BLaER1 (cell line): ENCODE data around the gene KIAA1217.
A peak's percentile ranks its signal among the peaks of the same experiment; 100 is the strongest.
"Not testable (repeated sequence)": the region's sequence is repeated elsewhere in the genome, so short reads cannot be mapped to it uniquely, and the experiment has no call there.

Experiments
- H3K27ac ChIP-seq: shearing (Covaris generic); formaldehyde crosslinking; 2 replicates; pipeline ENCODE4 v1.8.1; 2022
- H3K27me3 ChIP-seq: shearing (Covaris generic); formaldehyde crosslinking; 2 replicates; pipeline ENCODE4 v1.8.1; 2022
- H3K36me3 ChIP-seq: shearing (Covaris generic); formaldehyde crosslinking; 2 replicates; pipeline ENCODE4 v1.8.1; 2022
- H3K4me1 ChIP-seq: shearing (Covaris generic); formaldehyde crosslinking; 2 replicates; pipeline ENCODE4 v1.8.1; 2022
- H3K4me2 ChIP-seq: shearing (Covaris generic); formaldehyde crosslinking; 2 replicates; pipeline ENCODE4 v1.8.1; 2022
- H3K4me3 ChIP-seq: shearing (Covaris generic); formaldehyde crosslinking; 2 replicates; pipeline ENCODE4 v1.8.1; 2022
- H3K9ac ChIP-seq: shearing (Covaris generic); formaldehyde crosslinking; 2 replicates; pipeline ENCODE4 v1.8.1; 2022
- H3K9me3 ChIP-seq: shearing (Covaris generic); formaldehyde crosslinking; 2 replicates; pipeline ENCODE4 v1.8.1; 2022
- H4K20me1 ChIP-seq: shearing (Covaris generic); formaldehyde crosslinking; 2 replicates; pipeline ENCODE4 v1.8.1; 2022
- Cebpa-rat ChIP-seq: shearing (Covaris generic); IDR thresholded peaks from 2 replicates; pipeline ENCODE4 v1.8.1; 2022

Gene KIAA1217

DNA sequence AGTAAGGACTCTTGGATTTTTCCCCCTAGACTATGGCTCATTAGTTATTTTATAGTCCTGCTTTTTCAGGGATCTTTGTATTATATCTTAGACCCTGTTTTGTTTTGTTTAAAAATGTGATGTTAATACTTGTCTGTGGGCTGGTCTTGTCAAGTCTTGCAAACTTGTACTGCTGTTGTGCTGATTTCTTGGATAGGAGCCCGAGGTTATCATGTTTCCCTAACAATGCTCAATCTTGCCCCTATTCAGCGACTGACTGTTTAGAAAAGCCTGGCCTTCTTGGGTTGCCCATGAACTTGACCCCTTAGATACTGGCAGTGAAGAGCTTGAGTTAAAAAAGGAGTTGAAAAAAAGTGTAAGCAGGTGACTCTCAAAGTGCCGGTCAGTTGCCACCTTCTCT is 115.7 kb downstream of the KIAA1217 start:
- H3K9ac ChIP-seq = no peak overlapping the region
- H3K36me3 ChIP-seq = peaks cover 5% of the 10 kb centered on the region; the same call in 1 of the 2 replicates
- H3K4me2 ChIP-seq = no peak overlapping the region
- H3K4me3 ChIP-seq = no peak overlapping the region
- no peak for TF ChIP-seq Cebpa-rat
- no peaks in the 10 kb centered on the region for H4K20me1 ChIP-seq
- H3K27me3 ChIP-seq = no peaks in the 10 kb centered on the region
- no peak overlapping the region for H3K27ac ChIP-seq
- H3K4me1 ChIP-seq = peaks cover 9% of the 10 kb centered on the region; the same call in 1 of the 2 replicates
- peaks cover 21% of the 10 kb centered on the region for H3K9me3 ChIP-seq

DNA sequence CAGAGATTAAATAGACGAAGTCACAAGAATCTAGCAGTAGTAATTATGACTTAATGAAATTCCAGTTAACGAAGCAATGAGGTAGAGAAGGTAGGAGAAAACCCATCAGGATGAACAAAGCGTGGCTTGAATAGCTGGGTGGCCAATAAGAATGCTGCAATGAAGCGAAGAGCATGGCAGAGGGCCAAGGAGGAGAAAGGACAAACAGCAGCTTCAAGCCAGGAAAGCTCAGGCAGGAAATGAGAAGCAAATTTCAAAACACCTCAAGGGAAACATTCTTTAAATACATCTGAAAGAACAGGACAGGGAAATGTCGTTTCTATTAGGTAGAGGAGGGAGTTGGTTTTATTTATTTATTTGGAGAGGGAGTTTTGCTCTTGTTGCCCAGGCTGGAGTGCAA is 122.5 kb downstream of the KIAA1217 start:
- H3K4me2 ChIP-seq = no peak overlapping the region
- no peaks in the 10 kb centered on the region for H4K20me1 ChIP-seq
- no peak overlapping the region for H3K4me3 ChIP-seq
- peaks cover 7% of the 10 kb centered on the region; the same call in 1 of the 2 replicates for H3K4me1 ChIP-seq
- no peak for TF ChIP-seq Cebpa-rat
- no peak overlapping the region for H3K27ac ChIP-seq
- H3K27me3 ChIP-seq = no peaks in the 10 kb centered on the region
- peaks cover 17% of the 10 kb centered on the region for H3K9me3 ChIP-seq
- H3K9ac ChIP-seq = no peak overlapping the region
- peaks cover 5% of the 10 kb centered on the region; the same call in 1 of the 2 replicates for H3K36me3 ChIP-seq

DNA sequence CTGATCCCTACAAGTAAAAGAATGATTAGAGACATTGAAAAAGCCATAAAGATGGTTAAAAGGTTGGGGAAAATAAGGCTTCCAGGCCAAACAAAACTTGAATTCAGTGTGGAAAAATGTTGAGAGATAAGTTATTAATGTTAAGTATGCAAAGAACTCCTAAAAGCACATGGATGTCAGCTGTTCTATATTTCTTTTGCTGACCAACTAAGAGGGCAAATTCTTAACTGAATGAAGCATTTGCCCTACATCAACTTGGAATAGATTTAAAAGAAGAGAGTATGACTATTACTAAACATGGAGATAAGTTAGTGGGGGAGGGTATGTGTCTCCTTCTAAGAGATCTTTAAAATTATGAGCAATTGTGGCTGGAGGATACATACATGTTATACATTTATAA is 124.8 kb downstream of the KIAA1217 start:
- no peak for TF ChIP-seq Cebpa-rat
- no peaks in the 10 kb centered on the region for H3K27me3 ChIP-seq
- H3K4me3 ChIP-seq = no peak overlapping the region
- H3K9ac ChIP-seq = no peak overlapping the region
- H4K20me1 ChIP-seq = no peaks in the 10 kb centered on the region
- H3K4me1 ChIP-seq = peaks cover 7% of the 10 kb centered on the region; the same call in 1 of the 2 replicates
- no peaks in the 10 kb centered on the region for H3K36me3 ChIP-seq
- H3K9me3 ChIP-seq = no peaks in the 10 kb centered on the region
- no peak overlapping the region for H3K4me2 ChIP-seq
- no peak overlapping the region for H3K27ac ChIP-seq

DNA sequence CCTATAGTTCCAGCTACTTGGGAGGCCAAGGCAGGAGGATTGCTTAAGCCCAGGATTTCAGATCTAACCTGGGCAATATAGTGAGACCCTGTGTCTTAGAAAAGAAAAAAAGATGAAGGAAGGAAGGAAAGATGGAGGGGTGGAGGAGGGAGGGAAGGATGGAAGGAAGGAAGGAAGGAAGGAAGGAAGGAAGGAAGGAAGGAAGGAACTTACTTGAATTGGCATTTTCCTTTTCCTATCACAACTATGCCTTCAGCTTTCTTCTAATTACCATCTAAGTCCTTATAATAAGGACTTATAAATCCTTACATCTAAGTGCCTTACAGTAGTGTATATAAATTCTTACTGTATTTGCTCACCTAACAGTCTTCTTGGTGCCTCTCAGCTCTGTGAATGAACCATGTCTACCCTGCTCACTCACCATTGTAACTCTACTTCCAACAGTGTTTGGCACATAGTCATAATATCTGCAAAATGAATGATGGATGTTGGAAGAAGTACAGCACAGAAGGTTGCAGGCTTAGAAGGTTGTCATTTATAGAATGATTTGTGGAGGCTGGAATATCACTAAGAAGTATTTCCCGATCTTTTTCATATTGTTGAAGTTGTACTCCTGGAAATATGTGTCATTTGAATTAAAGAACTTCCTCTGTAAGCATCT is 125.5 kb downstream of the KIAA1217 start:
- Histone ChIP-seq H3K9me3 (no peaks in the 10 kb centered on the region), H3K9ac (no peak overlapping the region), H3K4me1 (peaks cover 7% of the 10 kb centered on the region; the same call in 1 of the 2 replicates), H3K36me3 (no peaks in the 10 kb centered on the region), H4K20me1 (no peaks in the 10 kb centered on the region), H3K27ac (no peak overlapping the region), H3K4me3 (no peak overlapping the region), H3K4me2 (no peak overlapping the region), H3K27me3 (no peaks in the 10 kb centered on the region)
- no peak for TF ChIP-seq Cebpa-rat

DNA sequence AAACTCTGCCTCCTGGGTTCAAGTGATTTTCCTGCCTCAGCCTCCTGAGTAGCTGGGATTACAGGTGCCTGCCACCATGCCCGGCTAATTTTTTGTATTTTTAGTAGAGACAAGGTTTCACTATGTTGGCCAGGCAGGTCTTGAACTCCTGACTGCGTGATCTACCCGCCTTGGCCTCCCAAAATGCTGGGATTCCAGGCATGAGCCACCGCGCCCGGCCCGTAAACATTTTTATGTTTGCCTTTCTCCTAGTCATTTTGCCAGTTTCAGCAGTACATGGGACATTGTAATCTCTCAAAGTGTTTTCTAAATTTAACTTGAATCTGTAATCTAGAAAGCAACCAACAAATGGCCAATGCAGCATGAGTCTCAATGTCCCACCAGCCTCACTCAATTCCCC is 128.8 kb downstream of the KIAA1217 start:
- H3K4me1 ChIP-seq, H3K36me3 ChIP-seq, H3K9ac ChIP-seq, H3K27me3 ChIP-seq, H3K4me2 ChIP-seq, H3K9me3 ChIP-seq, H3K27ac ChIP-seq, H4K20me1 ChIP-seq, H3K4me3 ChIP-seq: not testable (repeated sequence)

DNA sequence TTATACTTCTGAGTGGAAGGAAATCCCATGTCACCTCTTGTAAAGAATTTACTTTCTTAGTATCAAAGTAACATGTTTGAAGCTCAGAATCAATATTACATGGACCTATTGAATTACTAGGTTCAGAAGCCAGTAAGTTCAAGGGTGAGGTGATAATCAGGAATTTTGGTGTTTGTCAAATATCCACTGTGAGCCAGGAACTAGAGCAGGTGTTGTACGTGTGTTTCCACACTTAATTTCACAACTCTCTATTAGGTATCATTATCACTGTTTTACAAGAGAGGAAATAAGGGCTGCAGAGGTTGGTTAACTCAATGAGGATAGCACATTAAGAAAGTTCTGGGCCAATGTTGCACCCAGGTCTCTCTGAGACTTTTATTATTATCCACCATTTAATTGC is 130.4 kb downstream of the KIAA1217 start:
- no peak for TF ChIP-seq Cebpa-rat
- Histone ChIP-seq H3K9me3 (no peaks in the 10 kb centered on the region), H3K27me3 (no peaks in the 10 kb centered on the region), H3K4me2 (no peak overlapping the region), H3K36me3 (no peaks in the 10 kb centered on the region), H3K4me1 (peaks cover 11% of the 10 kb centered on the region), H3K27ac (no peak overlapping the region), H4K20me1 (no peaks in the 10 kb centered on the region), H3K9ac (no peak overlapping the region), H3K4me3 (no peak overlapping the region)

DNA sequence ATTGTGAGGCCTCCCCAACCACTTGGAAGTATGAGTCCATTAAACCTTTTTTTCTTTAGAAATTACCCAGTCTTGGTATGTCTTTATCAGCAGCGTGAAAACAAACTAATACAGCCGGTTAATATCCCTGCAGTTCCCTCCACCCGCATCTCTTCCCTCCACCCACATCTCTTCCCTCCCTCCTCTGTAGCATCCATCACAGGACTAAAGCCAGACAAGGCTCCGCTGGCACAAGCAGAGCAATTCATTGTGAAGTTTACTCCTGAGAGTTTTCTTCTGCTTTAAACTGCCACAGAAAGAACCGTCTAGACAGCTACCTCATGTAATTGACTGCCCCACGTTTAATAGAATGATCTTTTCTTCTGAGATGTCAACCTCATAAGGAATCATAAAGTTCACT is 131.5 kb downstream of the KIAA1217 start:
- Histone ChIP-seq H3K27me3 (no peaks in the 10 kb centered on the region), H3K4me1 (peaks cover 18% of the 10 kb centered on the region), H3K9me3 (no peaks in the 10 kb centered on the region), H3K4me3 (no peak overlapping the region), H4K20me1 (no peaks in the 10 kb centered on the region), H3K36me3 (no peaks in the 10 kb centered on the region), H3K27ac (no peak overlapping the region), H3K4me2 (no peak overlapping the region), H3K9ac (no peak overlapping the region)
- no peak for TF ChIP-seq Cebpa-rat

DNA sequence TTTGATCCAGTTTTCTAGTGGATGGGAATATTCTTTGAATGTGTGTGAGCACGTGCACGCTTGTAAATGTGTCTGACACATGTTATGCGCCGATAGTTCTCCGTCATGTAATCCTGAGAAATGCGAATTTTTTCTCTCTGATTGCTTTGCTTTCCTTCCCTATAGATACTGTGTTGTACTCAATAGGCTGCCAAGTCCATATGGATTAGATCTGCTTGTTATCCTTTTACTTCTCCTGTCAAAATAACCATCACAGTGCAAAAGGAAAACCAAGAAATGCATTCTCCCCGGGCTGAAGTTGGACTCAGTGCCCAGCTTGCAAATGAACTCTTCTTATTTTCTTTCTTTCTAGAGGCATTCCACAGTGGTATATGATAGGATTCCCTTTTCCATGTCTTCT is 131.9 kb downstream of the KIAA1217 start:
- Histone ChIP-seq H3K27ac (no peak overlapping the region), H3K27me3 (no peaks in the 10 kb centered on the region), H3K4me1 (peaks cover 18% of the 10 kb centered on the region), H3K9ac (no peak overlapping the region), H3K36me3 (no peaks in the 10 kb centered on the region), H3K9me3 (no peaks in the 10 kb centered on the region), H3K4me2 (no peak overlapping the region), H4K20me1 (no peaks in the 10 kb centered on the region), H3K4me3 (no peak overlapping the region)
- TF ChIP-seq Cebpa-rat = no peak

DNA sequence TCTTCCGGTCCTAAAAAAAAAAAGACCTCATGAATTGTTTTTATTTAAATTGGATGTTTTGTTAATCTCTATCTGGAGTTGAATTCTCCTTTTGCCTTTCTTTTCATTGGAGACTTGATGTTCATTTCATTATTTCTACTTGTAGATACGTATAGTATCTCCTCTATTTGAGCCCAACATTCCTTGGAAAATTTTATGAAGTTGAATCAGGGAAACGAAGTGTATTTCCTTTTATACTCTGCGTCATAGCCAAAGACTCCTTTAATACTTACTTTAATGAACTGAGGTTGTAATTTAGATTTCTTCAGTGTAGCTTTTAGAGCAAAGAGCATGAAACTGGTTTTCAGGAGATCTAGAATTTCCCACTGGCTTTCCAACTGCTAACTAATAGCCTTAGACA is 132.4 kb downstream of the KIAA1217 start:
- peaks cover 18% of the 10 kb centered on the region for H3K4me1 ChIP-seq
- H3K9ac ChIP-seq = no peak overlapping the region
- H3K27me3 ChIP-seq = no peaks in the 10 kb centered on the region
- H3K9me3 ChIP-seq = no peaks in the 10 kb centered on the region
- no peaks in the 10 kb centered on the region for H3K36me3 ChIP-seq
- no peak overlapping the region for H3K4me2 ChIP-seq
- no peak for TF ChIP-seq Cebpa-rat
- no peaks in the 10 kb centered on the region for H4K20me1 ChIP-seq
- H3K4me3 ChIP-seq = no peak overlapping the region
- H3K27ac ChIP-seq = no peak overlapping the region

DNA sequence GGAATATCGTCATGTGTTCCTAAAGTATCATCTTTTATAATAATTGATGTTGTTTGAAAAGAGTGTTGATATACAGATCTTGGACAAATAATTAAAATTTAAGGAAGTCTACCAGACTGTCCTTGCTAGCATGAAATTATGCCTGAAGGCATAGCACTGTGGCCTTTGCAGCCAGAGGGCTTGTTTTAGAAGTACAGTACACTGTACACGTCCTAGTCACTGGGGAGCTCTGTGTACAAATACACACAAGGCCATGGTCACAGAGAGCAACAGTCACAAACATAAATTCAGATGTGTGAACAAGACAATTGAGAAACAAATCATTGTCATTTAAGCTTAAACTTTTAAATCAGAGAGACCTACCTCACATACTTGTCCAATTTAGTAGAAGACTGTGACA is 133.0 kb downstream of the KIAA1217 start:
- peaks cover 18% of the 10 kb centered on the region for H3K4me1 ChIP-seq
- H3K9ac ChIP-seq = no peak overlapping the region
- H3K36me3 ChIP-seq = no peaks in the 10 kb centered on the region
- TF ChIP-seq Cebpa-rat = no peak
- H3K4me3 ChIP-seq = no peak overlapping the region
- H3K9me3 ChIP-seq = no peaks in the 10 kb centered on the region
- no peak overlapping the region for H3K4me2 ChIP-seq
- no peak overlapping the region for H3K27ac ChIP-seq
- H3K27me3 ChIP-seq = no peaks in the 10 kb centered on the region
- no peaks in the 10 kb centered on the region for H4K20me1 ChIP-seq

DNA sequence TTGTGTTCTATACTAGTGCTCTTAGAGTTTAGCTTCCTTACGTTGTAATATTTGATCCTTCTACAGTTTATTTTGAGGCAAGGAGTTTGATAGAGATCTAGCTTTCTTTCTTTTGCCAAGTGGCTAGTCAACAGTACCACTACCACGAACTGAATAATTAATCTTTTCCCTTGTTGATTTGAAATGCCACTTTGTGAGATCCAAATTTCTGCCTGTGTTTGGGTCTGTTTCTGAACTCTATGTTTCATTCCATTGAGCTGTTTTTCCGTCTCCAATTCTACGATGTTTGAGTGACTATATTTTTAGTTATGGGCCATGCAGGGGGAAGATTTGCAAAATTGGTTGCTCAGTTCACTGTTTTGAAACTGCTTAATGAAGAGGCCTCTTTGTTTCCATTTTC is 134.7 kb downstream of the KIAA1217 start:
- Histone ChIP-seq H3K9me3 (no peaks in the 10 kb centered on the region), H3K36me3 (no peaks in the 10 kb centered on the region), H3K4me1 (peaks cover 18% of the 10 kb centered on the region), H3K9ac (no peak overlapping the region), H3K27ac (0 out of 2 replicates have a peak overlapping the region, but pooled peaks have one; percentile 6), H4K20me1 (no peaks in the 10 kb centered on the region), H3K4me3 (no peak overlapping the region), H3K4me2 (peak overlapping the region; percentile 58), H3K27me3 (no peaks in the 10 kb centered on the region)
- no peak for TF ChIP-seq Cebpa-rat
